HG03378 (cell line): ENCODE results near the gene LMOD1.
"Not testable (repeated sequence)": the region's sequence is repeated elsewhere in the genome, so short reads cannot be mapped to it uniquely, and the experiment has no call there.

Experiments
- ATAC-seq: cut with Tn5 transposase; IDR thresholded peaks from one replicate; pipeline ENCODE4 v1.9.1; 2021; ENCODE audit warnings: mild to moderate bottlenecking, moderate library complexity; ENCODE audit not compliant: unreplicated experiment

The LMOD1 gene

DNA sequence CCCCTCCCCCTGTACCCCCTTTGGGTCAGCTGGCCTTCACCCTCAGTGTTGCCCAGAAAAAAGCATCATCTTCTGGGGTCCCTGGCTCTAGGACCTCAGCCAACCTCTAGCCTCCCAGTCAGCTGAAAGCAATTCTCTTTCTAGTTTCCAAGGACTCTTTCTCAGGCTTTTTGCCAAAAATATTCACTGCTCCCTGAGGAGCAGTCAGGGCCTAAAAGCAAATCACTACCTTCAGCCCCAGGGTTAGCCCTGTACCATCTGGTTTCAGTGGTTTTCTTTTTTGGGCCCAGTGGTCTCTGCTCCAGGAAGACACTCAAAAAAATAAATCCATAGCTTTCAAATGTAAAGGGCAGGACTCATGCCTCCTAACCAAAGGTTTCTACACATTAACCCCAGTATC is 3.1 kb upstream of the LMOD1 start:
- ATAC-seq, result no peak

DNA sequence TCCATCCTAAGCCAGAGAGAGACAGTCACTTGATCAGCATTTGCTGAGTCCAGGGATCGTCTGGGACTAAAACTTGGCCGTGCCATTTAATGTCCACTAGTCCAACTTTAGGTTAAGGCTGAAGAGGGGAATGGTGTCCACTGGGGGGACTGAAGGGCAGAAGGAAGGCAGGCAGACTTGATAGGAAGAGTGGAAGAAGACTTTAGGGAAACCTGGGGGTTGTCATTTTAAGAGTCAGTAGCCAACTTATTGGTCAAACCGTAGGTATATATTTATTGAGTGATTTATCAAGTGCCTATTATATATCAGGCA is 1.3 kb upstream of the LMOD1 start:
- no peak for ATAC-seq

DNA sequence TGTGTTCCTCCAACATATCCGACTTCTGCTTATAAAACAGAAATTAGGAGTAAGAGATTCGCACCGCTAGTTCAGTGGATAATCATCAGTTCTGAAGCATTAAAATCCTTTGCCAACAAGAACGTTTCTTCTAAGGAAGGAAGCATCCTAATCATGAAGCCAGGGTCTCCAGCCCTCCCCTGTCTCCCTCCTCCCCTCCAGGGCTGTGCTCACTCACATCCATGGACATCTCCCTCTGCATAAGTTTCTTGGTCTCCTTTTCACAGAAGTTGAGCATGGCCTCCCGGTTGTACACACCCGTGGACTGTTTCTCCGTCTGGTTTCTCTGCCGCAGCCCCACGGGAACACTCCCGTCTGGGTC is 505 bp downstream of the LMOD1 start:
- ATAC-seq, result no peak

DNA sequence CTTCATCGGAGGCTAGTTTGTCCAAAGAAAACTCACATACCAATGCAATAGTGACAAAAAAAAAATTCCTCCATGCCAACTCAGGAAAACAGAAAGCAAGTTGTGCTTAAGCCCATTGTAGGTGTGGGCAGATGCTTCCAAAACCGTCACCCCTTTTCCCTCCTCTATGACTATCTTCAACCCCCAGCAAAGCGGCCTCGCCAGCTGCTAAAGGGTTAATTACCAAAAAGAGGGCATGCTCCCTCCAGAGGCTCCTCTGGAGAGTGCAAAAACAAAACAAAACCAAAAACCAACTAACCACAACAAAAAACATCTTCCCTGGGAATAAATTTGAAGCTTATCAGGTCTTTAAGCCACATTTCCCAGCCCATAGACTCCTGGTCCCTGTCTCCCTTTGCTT is 1.2 kb downstream of the LMOD1 start:
- ATAC-seq, result no peak

DNA sequence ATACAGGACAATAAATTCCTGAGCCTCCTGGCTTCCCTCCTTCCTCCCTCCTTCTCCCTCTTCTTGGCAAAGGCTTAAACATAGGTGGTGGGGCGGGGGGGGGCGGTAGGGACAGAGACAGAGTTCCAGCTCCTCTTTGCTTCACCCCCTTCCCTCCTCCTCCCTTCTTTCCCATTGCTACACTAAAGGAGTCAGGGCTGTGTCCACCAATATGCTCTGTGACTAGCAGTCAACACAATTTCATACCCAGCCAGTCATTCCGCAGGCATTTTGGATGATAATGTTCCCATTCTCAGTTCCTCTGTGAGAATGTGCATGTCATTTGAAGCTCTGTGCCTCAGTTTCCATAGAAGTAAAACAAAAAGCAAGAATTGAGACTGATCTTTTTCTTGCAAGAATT is 1.7 kb downstream of the LMOD1 start:
- ATAC-seq, result no peak

DNA sequence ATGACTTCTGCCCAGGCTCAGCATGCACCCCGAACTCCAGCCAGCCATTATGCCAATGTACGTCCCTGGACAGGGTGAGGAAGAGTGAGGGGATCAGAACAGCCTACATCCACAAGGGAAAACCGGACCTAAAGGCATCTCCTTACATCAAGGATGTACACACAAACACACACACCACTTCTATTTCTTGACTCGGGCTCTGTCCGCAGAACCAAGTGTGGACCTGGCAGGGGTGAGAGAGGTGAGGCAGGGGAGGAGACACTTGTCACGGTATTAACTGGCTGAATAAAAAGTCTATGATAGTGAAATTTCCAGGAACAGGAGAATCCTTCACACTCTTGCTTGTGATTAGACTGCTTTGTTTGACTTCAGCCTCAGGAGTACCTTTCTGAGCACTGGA is 2.3 kb downstream of the LMOD1 start:
- ATAC-seq, result no peak

DNA sequence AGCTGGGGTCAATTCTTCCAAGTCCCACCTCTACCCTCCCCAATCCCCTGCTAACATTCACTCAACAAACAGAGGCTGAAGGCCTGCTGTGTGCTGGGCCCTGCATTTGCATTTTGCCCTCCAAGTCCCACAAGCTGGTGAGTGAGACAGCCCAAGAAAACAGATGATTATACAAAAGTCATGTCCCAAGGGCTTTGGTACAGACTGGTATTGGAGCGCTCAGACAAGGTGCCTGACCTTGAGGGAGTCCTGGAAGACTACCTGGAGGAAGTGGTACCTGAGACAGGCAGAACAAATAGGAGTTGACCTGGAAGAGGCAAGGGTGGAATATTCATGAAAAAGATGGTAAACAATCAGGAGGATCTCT is 4.2 kb downstream of the LMOD1 start:
- ATAC-seq, result no peak

DNA sequence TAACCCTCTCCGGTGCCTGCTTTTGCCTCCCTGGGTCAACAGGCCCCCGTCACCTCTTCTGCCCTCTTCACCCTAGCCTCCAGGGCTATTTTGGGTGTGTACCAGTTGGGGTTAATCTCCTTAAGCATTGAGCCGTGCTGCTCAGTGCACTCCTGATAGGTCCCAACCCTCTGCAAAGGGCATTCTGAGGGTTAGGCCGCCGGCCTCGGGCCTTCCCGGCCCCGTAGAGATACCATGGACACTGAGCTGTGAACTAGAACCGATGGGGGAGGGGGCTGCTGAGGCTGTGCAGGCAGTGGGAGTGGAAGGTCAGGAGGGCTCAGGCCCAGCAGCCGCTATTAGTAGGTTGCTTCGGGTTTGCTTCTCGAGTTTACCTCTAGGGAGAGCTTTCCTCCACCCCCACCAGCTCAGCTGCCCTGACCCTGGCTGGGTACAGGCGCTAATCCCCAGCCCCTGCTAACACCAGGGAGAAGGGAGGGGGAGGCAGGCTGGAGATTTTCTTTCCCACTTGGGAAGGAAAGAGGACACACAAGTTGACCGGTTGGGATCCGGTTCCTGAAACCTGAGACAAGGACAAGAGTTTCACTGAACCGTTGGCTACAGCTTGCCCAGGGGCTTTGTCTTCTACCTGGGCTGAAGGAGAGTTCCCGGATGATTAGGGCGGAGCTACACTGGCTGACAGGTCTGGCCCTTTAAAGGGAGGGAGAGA is 4.8 kb downstream of the LMOD1 start:
- no peak for ATAC-seq

DNA sequence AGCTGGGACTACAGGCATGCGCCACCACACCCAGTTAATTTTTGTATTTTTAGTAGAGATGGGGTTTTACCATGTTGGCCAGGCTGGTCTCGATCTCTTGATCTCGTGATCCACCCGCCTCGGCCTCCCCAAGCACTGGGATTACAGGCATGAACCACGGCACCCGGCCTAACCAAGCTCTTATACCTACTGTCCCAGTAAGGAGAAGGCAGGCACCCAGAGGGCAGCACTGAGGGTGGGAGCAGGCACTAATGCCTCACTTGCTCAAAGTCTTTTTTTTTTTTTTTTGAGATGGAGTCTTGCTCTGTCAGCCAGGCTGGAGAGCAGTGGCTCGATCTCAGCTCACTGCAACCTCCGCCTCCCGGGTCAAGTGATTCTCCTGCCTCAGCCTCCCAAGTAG is 6.0 kb downstream of the LMOD1 start:
- not testable (repeated sequence) for ATAC-seq

DNA sequence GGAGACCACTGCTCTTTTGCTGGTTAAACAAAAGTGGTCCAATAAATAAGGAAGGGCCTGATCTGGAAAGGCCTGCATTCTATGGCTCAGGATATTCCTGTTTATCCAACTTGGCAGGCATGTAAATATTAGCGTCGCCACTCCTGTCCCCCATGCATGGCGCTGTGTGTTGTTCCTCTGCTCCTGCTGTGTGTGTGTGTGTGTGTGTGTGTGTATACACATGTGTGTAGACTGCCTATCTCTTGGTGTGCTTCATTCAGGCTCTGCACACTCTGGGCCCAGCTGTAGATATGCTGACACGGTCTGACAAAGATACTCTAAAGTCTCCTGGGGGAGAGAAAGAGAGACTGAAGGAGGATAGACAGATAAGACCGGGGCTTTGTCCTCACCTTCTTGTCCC is 6.8 kb downstream of the LMOD1 start:
- ATAC-seq, result no peak

DNA sequence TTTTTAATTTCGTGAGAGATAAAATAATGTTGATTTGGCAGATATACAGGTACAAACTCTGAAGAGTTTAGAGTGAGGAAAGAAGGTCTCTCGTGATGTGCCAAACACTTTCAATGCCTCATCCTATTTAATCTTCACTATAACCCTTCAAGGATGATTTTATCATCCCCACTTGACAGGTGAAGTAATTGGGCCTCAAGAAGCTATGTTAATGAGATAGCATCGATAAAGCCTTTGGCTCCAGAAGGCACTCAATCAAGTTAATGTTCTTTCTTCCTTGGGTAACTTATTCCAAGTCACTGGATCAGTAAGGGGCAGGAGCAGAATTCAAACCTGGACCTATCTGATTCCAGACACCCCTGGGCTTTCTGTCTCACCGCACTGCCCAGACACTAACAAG is 7.2 kb downstream of the LMOD1 start:
- ATAC-seq, result no peak

DNA sequence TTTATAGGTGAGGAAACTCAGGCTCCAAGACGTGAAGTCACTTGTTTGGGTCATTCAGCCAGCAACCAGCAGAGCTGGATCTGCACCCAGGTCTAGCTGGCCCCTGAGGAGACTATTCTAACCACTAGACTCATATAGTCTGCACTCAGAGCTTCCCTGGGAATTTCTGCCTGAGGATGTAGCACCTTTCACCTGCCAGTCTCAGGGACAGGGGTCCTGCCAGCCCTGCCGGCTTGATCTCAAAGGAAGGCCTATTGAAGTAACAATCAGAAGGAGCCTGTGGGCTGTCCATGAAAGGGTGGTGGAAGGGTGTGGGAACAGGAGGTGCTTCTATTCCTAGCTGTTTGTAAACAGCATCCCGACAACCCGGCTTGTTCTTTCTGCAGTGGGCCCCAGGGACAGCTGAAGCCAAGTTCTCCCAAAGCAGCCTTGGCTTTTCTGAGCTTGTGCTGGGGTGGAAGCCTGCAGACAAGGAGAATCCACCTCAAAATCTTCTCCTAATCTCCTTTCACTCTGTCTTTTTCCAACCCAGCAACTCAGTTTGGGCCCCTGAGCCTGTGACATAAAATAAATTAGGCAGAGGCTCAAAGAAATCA is 7.8 kb downstream of the LMOD1 start:
- no peak for ATAC-seq

DNA sequence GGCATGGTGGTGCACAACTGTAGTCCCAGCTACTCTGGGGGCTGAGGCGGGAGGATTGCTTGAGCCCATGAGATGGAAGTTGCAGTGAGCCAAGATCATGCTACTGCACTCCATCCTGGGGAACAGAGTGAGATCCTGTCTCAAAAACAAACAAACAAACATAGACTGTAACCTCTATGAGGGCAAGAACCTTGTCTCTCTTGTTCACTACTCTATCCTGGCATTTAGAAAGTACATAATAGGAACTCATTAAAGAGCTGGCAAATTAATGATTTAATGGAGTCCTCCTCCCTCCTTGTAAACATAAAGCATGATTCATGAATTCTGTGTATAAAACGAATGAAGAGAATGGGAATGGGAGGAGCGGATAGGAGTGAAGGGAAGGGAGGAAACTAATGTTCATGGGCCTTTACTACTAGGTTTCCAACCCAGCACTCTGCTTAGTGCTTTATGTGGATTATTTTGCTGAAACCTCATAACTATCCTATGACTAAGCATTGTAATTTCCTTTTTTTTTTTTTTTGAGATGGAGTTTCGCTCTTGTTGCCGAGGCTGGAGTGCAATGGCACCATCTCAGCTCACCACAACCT is 8.6 kb downstream of the LMOD1 start:
- no peak for ATAC-seq

DNA sequence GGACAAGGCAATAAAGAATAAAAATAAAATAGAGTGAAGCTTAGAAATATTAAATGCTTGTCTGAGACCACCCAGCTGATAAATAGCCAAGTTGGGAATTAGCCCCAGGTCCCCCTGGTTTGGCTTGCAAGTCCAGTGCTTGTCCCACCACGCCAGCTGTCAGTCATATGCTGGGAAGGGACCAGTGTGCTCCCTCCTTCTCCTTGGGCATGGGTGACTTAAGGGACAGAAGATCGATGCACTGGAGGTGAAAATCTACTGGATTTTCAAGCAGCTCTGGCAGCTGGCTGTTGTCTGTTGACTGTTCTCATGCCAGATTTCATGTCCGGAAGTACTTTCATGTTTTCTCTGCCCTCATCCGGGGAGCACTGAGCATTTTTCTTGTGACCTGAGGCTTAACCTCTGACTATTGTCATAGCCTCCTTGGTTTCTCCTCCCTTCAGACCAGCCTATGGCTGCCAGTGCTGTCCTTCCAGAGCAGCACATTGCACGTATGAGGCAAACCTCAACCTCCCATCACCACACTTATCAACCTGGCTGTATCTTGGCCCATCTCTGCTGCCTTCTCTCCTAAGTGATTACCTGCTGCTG is 12.4 kb downstream of the LMOD1 start:
- ATAC-seq, result no peak

DNA sequence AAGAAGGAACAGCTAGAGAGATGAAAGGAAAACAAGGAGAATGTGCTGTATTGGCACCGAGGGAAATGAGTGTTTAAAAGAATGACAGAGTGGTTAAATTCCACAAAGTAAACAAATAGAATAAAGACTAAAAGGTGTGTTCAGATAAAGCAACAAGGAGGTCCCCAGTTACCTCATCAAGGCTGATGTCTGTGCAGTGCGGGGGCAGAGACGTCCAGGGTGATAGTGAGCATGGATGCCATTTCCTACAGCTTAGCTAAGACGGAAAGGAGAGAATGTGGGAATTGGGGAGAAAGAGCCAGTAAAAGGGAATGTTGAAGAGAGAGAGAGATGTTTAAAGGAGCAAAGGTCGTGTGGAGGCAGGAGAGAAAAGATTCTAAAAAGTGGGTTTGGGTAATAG is 15.5 kb downstream of the LMOD1 start:
- ATAC-seq, result no peak

DNA sequence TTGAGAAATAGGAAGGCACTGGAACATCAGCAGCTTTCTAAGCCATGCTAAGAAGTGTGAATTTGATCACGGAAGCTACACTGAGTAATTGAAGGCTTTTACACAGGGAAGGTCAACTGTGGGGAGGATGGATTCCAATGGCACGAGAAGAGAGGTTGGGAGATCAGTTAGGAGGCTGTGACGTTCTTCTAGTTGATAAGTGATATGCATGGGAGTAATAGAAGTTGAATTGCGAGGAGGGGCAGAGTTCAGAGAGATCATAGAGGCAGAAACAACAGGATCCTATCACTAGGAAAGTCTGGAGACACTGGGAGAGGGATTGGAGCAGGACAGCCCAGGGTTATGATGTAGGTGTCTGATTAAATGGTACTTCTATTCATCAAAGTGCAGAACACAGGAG is 16.2 kb downstream of the LMOD1 start:
- no peak for ATAC-seq

DNA sequence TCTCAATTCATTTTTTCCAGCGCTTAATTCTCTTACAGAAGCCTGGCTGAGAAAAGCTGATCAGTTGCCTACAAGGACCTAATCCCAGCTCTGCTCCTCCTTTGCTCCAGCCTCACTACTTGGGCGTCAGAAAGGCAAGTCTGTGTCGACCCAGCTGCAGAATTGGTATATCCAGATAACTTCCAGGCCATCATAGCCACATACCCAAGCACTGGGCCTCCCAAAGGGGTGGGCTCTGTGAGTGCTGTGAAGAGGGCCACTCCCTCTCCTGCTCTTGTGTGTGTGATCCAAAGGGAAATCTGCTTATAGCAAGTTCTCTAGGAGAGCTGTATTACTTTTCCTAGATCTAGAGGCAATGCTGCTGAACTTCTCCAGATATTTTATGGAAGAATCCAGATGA is 18.1 kb downstream of the LMOD1 start:
- ATAC-seq, result no peak

DNA sequence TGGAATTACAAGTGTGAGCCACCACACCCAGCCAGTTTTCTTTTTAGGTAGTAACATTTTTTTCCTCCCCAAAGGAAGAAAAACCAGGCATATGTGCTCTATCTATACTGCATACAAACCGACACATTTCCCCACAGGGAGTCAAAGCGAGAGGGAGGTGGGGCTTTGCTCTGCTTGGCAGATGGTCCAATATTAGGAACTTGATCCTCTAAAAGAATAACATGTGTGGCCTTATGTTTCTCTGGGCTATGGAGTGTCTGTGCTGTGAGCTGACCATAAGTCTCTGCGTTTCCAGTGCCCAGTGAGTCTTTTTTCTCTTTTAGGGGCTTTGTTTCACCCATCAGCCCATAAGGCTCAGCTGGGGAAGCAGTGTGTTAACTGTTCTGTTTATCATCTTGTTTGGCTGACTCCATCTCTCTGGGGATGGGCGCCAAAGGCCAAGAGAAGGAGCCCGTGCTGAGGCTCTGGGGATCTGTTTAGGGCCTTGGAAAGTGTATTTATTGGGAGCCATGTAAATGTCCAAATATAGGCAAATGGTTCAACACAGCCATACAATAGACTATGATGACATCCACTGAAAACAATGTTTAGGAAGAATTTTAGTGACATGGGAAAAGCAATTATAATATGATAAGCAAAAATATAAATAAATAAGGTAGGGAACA is 20.2 kb downstream of the LMOD1 start:
- no peak for ATAC-seq

DNA sequence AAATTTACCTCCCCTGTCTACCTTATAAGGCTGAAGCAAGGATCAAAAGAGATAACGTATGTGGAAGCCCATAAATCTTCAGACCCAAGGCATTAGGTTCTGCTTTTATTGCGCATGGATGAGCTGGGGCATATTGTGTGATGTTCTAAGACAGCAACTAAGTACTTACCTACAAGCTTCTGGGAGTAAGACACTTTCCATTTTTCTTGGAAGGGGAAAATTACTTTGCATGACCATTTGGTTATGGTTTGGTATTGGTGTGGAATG is 21.1 kb downstream of the LMOD1 start:
- ATAC-seq, result no peak

DNA sequence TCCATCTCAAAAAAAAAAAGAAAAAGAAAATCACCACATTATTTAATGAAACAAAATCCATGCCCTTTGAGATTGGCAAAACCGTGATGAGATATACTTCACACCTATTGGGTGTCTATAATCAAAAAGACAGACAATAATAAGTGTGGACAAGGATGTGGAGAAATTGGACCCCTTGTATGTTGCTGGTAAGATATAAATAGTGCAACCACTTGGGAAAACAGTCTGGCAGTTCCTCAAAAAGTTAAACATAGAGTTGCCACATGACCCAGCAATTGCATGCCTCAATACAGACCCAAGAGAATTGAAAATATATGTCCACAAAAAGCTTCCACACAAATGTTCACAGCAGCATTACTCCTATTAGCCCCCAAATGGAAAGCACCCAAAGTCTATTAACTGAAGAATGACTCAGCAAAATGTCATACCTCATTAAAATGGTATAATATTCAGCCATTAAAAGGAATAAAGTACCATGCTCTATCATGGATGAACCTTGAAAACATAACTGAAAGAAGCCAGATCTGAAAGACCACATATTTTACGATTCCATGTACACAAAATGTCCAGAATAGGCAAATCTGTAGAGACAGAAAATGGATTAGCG is 24.3 kb downstream of the LMOD1 start:
- no peak for ATAC-seq

DNA sequence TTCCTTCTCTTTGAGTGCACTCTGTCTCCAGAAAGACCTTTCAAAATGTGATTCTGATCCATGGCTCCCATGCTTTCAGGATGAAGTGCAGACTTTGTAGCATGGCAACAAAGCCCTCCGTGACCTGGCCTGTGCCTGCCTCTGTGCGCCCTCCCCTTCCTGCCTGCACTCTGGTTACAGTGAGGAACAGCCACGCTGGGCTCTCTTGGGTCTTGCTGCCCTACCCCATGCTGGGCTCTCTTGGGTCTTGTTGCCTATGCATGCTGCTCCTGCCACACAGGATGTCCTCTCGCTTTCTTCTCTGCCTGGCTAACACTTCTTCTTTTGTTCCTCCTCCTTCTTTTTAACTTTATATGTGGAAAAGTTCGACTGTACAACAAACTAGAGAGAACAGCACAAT is 28.0 kb downstream of the LMOD1 start:
- ATAC-seq, result no peak
